Measurements from ENCODE around the gene KBTBD8.
A peak's percentile ranks its signal among the peaks of the same experiment; 100 is the strongest.

KBTBD8 gene, protein sequence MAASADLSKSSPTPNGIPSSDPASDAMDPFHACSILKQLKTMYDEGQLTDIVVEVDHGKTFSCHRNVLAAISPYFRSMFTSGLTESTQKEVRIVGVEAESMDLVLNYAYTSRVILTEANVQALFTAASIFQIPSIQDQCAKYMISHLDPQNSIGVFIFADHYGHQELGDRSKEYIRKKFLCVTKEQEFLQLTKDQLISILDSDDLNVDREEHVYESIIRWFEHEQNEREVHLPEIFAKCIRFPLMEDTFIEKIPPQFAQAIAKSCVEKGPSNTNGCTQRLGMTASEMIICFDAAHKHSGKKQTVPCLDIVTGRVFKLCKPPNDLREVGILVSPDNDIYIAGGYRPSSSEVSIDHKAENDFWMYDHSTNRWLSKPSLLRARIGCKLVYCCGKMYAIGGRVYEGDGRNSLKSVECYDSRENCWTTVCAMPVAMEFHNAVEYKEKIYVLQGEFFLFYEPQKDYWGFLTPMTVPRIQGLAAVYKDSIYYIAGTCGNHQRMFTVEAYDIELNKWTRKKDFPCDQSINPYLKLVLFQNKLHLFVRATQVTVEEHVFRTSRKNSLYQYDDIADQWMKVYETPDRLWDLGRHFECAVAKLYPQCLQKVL

DNA sequence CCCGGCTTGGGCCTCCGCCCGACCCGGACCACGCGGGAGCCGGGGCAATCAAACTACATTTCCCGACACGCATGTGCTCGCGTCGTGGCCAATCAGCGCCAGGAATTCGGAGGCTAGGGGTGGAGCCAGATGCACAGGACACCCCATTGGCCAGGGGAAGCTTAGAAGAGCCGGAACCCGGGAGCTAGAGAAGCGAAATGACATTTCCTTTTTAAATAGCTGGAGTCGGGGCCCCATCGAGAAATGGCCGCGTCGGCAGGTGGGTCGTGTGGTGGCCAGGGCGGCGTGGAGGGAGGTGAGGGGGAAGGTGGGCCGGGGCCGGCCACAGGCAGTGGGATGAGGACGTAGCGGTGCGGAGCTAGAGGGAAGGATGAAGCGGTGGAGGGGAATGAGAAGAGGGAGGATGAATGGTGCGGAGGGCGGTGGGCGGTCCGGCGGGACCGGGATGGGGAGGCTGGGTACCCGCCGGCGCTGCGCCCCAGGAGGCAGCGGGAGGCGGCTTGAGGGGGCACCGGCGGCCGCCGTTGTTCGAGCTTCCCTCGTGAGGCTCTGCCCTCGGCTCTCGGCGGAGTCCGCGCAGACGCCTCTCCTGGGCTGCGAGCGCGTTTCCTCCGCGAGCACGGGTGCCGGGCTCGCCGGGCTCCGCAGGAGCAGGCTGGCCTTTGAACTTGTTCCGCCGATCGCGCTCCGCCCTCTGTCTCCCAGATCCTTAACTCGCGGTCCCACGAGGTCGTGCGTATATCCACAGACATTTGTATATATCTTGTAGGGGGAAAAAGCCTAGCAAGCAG lies at the start of gene KBTBD8:
KBTBD8 (plus strand) TSS at position 195 of the 791 bp plus-strand sequence; CDS start at position 244, 49 bp downstream.
- peak; percentile 86 for DNase-seq

DNA sequence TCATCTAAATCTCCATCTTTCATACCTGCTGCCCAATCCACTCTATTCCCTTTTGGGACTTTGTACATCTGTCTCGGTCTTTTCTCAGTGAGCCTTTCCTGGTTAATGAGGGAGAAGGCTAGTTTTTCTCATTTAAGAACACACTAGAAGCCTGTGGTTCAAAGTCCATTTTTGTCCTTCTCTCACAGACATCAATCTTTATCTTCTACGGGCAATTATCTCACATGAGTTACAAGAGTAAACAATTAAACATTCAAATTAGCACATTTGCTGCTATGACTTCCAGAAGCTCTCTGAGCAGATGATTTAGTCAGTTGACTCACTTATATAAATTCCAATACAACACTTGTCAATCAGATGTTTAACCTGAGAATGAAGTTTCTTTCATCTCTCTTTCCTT lies 49.3 kb upstream of the KBTBD8 start:
- DNase-seq, result no peak

DNA sequence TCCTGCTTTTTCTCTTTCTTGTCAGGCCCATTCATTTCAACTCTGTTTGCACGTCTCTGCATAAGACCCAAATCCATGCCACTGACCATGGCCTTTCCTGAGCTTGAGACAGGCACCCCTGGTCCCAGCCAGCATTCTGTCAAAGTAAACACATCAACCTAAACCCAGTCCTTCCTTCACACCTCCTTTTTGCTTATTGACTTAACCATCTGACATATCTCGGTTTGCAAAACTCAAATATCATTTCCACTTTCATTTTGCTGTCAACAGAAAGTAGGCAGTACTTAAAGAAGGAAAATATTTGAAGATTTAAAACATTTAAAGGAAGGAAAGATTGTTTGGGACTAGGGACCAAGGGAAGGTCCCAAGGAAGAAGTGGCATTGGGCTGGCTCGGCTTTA lies 48.2 kb upstream of the KBTBD8 start:
- no peak for DNase-seq

DNA sequence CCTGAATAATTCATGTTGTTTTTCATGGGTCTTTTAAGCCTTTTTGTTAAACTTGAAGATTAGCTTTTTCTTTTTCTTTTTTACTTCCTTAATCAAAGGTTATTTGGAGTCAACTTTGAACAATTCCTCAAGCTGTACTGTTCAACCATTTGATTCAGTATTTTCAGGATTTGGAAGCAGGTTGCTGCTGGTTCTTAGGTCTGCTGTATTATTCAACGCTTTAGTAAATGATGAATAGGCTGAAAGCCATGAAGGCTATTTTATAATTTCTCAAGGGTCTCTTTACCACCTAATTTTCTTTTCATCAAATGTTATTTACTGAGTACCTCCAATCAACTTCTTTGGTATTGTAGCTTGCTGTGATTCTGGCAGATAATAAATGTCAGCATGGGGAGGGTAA lies 45.8 kb upstream of the KBTBD8 start:
- no peak for DNase-seq

DNA sequence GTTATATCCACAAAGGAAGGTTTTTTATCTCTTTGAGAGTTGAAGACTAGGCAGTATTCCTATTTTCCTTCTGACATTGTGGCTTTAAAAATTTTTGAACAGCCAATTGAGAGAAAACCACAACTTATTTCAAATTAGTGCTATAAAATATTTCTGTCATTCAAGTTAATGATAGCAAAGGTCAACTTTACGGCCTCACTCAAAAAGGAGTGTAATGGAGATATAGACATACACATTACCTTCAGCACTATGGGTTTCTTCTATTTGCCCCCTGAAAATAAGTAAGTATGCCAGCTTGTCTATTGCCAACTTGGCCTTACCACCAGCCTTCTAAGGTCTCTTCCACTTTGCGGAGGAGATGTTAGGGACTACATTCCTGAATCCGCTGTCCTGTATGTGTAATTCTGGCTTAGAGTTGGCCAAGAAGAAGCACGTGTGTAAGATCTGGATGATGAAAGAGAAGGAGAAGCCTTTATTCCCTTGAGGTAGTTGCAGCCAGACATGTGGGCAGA lies 44.1 kb upstream of the KBTBD8 start:
- no peak for DNase-seq

DNA sequence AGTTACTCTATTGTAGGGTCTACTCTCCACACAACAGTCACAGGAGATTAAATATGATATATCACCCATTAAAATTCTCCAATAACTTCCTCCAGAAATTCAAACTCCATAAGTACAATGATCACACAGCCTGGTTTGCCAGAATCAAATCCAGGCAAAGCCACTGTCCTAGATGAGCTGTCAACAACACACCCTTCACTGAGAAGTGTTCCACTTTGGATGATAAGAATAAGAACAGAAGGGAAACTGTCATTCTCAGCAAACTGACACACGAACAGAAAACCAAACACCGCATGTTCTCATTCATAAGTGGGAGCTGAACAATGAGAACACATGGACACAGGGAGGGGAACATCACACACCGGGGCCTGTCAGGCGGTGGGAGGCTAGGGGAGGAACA lies 41.4 kb upstream of the KBTBD8 start:
- DNase-seq, result no peak

DNA sequence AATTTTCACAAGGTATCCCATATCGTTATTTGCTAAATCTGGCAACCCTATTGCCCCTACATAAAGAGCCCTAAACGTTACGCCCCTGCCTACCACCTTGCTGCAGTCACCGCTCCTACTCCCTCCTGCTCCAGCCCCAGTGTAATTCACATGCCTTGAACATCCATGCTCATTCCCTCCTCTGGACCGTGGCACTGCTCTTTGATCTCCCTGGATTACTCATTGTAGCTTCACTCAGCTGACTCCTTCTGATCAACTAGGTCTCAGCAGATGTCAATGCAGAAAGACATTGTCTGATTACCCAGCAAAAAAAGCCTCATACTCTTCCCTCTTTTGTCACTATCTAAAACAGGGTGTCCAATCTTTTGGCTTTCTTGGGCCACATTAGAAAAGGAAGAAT lies 40.7 kb upstream of the KBTBD8 start:
- no peak for DNase-seq

DNA sequence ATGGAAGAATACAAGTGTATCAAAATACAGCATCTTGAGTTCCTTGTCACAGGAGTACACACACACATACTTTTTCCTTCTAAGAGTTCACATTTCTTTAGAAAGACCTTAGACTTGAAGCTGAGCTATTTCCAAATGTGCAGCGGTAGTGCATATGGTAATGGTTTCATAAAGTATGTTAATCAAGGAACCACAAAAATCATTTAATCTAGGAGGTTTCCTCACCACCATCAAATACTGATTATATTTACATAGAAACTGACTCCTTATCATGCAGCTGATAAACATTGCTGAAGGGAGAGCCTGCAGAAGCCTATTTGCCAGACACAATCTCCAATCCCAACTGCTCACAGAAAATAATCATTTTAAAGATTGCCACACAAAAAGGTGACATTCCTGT lies 40.0 kb upstream of the KBTBD8 start:
- DNase-seq, result no peak

DNA sequence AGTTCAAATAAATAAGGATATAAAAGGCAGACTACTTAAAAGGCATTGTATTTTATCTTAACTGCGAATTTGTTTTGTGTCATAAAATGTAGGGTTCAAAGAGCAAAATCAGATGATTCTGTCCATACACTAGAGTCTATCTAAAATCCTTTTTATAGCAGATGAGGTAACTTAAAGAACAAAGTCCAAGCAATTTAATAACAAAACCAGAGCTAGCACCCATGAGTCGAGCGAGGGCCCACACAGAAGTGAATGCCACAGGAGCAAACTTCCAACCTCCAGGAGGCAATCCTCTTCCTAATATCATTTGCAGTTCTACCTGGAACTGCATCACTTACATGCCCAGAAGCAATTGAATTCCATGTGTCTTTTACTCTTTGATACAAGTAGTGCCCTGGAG lies 35.4 kb upstream of the KBTBD8 start:
- no peak for DNase-seq

DNA sequence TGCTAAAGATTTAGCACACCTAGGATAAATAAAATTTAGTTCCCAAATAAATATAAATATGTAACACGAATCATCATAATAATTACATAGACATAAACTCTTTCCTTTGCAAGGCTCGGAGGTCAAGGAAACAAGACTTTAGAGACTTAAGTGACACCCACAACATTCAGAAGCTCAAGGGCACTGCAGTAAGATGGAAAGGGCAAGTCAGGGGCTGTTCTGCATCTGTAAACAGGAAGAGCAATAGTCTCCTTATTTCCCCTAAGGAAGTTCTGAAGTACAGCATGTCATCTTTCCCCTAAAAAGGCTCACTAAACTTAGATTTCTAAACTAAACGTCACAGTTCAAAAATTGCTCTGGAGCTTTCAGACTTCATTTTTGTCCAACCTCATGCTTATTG lies 26.9 kb upstream of the KBTBD8 start:
- no peak for DNase-seq

DNA sequence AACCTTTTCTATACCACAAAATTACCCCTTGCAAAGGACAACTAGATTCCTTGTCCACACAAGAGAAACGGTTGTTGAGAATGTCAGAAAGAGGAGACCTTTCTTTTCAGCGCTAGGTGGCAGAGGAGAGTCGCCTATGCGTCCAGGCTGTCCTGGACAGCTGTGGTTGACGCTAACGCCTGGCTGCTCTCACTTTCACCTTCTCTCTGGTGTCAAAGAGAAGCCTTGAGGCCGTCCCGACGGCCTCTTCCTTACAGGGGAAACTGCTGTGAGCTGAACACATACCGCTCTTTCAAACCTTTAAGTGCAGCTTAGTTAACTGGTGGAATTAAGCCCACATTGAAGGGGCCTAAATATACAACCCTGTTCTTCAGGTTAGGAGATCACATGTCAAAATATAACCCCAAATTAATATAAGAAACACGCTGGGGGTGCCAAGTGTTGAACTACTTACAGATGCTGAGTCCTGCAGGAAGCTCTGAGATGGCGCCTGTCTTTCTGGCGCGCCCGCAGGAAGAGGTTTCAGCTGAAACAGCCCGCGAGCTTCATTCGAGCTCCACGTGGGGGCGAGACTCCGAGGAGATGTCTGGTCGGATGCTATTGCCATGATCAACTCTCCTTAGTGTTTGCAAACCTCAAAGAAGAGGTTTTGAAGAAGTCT lies 26.1 kb upstream of the KBTBD8 start:
- peak; percentile 35 for DNase-seq

DNA sequence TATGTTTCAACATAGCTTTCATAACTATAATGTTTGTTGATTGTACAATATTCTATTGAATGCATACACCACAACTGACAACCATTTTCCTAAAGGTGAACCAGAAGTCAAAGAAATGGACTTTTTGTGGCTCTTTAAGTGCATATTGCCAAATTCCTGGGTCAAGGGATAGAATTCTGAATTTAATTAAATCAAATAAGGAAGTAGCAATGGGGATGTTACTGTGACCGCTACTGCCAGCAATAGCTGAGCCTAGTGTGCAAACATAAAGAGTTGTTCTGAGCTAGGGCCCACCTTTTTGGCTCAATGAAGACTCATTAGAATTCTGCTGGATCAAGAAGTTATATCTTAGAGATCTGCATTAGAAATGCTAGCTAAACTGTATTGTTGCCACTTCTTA lies 17.3 kb upstream of the KBTBD8 start:
- DNase-seq, result no peak

DNA sequence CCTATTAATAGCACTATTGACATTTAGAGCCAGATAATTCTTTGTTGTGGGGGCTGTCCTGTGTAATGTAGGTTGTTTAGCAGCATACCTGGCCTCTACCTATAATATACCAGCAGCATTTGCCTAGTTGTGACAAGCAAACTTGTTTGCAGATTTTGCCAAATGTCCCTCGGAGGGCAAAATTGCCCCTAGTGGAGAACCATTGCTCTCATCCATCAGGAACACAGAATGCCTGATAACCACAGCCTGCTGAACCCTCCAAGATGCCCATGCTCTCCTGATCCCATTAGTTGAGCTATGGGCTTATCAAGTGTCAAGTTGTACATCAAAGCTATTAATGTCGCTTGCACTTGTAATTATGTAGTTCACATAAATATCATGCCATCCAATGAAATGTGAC lies 15.0 kb upstream of the KBTBD8 start:
- DNase-seq, result no peak

DNA sequence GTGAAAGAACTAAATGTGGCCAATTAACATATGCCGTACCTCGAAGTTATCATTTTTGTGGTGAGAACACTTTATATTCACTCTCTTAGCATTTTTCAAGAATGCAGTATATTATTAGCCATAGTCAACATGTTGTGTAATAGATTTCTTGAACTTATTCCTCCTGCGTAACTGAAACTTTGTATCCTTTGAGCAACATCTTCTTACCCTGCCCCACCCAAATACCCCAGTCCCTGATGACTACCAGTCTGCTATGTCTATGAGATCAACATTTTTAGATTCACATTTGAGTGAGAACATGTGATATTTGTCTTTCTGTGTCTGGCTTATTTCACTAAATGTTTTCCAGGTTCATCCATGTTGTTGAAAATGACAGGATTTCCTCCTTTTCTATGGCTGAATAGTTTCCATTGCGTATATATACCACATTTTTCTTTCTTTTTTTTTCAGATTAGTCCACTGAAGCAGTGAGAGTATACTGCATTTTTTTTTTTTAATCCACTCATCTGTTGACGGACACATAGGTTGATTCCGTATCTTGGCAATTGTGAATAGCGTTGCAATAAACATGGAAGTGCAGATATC lies 12.7 kb upstream of the KBTBD8 start:
- no peak for DNase-seq

DNA sequence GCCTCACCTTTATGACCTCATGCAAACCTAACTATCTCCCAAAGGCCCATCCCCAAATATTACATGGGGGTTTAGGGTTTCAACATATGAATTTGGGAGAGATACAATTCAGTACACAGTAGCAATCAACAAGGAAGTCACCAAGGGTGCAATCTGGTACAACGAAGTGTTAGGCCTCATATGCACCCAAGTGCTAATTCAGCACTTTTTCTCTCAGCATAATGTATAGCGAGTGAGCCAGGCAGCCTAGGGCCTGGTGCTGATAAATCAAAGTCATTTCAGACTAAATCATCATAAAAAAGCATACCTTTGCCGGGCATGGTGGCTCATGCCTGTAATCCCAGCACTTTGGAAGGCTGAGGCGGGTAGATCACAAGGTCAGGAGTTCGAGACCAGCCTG lies 11.7 kb upstream of the KBTBD8 start:
- DNase-seq, result no peak

DNA sequence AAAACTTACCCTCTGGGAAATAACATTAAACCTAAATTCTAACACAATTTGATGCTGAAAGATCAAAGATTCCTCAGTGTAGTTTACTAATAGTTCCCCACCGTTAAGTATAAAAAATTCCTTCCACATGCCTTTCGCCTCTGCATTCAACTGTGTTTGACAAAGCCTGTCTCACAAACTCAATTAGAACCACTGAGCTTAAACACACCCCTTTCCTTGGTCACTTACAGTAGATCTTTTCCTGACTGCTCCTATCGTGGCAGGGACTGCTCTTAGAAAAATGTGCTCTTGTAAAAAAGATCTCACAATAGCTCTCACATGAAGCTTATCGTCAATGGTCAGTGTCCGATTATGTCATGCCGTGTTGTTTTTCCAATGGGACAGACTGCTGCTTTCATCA lies 8.9 kb upstream of the KBTBD8 start:
- DNase-seq, result no peak

DNA sequence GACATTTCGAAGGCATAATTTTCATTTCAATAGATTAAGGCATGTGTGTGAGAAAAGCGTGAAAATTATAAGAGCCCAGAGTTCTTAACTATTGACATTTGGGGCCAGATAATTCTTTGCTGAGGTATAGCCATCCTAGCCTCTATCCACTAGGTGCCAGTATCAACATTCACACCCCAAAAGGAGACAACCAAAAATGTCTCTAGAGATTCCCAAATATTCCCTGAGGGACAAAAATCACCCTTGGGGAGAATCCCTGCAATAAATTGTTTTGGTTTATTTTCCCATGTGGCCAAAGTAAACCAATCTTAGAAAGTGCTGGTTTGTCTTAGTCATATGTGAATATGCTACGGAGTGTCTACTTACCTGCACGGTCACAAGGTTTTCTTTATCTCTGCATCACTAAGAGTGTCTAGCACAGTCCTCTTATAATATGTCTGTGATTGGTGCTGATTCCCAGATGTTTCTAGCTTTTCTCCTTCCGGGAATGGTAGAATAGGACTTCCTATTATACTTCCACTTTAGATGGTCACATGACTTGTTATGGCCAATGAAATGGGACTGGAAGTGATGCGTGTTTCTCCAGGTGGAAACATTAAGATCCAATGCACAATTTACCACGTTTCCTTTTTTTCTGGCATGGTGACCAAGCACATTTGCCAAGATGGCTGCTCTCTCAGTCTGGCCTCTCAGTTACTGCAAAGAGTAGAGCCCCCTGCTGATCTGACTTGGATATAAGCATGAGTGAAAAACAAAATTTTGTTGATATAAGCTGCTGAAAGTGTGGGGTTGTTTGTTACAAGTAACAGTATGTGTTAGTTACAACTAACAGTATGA lies 8.0 kb upstream of the KBTBD8 start:
- no peak for DNase-seq

DNA sequence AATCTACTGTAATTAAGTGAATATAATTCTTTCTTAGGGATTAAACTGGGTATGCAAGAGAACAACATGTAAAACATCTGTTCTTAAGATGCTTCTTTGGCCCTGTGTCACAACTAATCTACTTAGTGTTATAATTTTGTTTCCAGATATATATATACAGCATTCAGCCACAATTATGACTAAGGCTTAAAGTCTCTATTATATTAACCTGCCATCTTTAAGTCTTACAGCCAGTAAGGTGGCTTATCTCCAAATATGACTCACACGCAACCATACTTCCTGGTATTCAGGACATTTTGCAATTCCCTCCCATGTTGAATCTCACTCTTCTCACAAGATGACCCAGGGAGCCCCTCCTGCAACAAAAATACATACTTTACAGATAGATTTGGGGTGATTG lies 6.6 kb upstream of the KBTBD8 start:
- DNase-seq, result no peak

DNA sequence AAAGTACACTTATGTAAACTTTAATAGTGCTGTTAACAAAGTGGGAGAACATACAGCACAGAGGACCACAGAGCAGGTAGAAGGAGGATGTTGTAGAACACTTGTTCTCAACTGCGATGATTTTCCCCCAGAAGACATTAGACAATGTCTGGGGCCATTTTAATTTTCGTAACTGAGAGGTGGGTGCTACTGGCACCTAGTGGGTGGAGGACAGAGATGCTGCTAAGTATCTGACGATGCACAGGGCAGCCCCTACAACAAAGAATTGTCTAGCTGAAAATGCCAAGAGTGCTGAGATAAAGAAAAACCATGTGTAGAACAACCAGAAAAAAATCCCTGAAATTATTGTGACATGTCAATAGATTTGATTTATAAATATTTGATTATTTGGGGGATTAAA lies 5.0 kb upstream of the KBTBD8 start:
- DNase-seq, result no peak

DNA sequence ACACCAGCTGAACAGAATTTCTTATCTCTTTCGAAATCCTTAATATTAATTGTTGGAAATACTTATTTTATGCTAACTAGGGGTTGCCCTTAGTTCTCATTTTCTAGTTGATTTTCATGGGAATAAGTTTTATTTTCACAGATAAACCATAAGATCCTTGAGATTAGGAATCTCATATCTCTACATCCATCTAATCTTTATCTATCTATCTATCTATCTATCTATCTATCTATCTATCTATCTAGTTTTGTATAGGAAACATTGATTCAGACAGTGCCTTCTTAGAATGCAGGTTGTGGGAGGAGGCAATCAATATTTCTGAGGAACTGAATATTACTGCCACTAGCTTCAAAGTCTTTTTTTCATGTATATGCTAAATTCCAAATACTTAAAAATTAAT lies 3.5 kb upstream of the KBTBD8 start:
- DNase-seq, result no peak

DNA sequence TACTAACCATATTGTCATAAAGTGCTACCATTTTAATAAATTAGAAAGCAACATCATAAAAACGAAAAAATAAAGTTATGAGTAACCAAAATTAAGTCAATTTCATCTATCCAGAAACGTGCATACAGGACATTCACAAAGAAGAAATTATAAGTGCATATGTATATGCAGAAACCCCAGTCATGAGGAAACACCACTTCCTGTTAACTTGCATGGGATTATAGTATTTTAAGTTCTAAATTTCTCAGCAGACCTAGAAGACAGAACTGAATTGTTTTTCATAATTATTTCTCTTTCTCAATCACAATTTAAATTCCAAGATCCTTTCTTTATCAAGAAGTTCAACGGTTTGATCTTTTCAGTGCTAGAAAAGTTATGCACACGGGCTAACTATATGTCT lies 1.4 kb upstream of the KBTBD8 start:
- DNase-seq, result no peak

DNA sequence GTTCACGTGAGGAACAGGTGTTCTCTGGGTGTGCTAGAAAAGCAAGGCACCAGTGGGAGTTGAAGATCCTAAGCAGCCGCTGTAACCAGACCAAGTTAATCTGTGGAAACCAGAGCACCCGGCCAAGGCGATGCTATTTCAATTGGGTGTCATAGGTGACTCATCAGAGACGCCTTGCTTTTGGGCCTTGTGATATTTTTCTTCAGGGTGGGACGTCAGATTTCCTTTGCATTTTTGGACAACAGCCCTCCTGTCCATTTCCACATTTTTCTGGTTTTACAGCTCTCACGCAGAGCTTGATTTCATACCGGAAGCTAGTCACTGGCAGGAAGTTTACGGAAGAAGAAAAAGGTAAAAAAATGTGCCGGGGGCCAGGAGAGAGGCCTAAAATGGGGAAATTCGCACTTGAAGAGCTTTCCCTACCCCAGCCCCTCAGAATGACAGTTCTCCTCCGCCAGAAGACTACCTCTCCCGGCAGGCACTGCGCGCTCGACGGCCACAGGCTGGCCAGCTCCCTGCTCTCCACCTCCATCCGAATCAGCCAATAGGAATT lies 471 bp upstream of the KBTBD8 start:
- no peak for DNase-seq

Data from NCI-H748 treated with DMSO at 0.1 percent for 48 hours (cell line).